Measurements from ENCODE around the gene C3orf20. TPM values are rescaled to one million over a fixed set of nuclear protein-coding genes. Genes with fewer than 3 reads are reported as not detected.

C3orf20 gene
- total RNA-seq, 2 experiments from 2014 or later = 0.20 to 0.23 TPM

- Mint-ChIP-seq H3K27me3 (no peaks in the 10 kb centered on the region), H3K9me3 (no peaks in the 10 kb centered on the region), H3K27ac (peak overlapping the region; percentile 7), H3K36me3 (ENCODE audit: low read depth) (peaks cover 61% of the 10 kb centered on the region), H3K4me1 (ENCODE audit: low read depth) (peaks cover 9% of the 10 kb centered on the region), H3K4me3 (no peak overlapping the region)
- ChIA-PET POLR2A (interaction anchor here (0.7 to 4.2 kb wide), 2 partner anchors 12 to 62 kb away, joined by 3 to 21 read pairs; partner anchors contain the start of gene CCDC174), CTCF (interaction anchor here (0.8 kb wide), 1 partner anchor 13 kb away, joined by 3 read pairs; the partner anchor contains the start of gene CCDC174)
- intact Hi-C loops (cut with micrococcal nuclease) = no loop called here
- TF ChIP-seq CTCF (IDR thresholded peaks at IDR 0.05) = no peak
- DNase-seq (no peak), ATAC-seq (no peak)
Measured at GRCh38 chr3:14664170-14664569, 10.8 kb upstream of the C3orf20 start.

GRCh38 chr3:14672588-14672987 is 2.4 kb upstream of the C3orf20 start:
- no peak overlapping the region for H3K4me3 Mint-ChIP-seq
- H3K4me1 Mint-ChIP-seq (ENCODE audit: low read depth) = no peaks in the 10 kb centered on the region
- intact Hi-C loops (cut with micrococcal nuclease) = loop anchor here (5.0 kb wide), 1 partner anchor 245 kb away; no protein-coding TSS in a partner anchor
- POLR2A ChIA-PET = interaction anchor here (1.0 to 1.1 kb wide), 2 partner anchors 9 to 248 kb away, joined by 3 read pairs; no protein-coding TSS in a partner anchor
- ATAC-seq (no peak), DNase-seq (no peak)
- peaks cover 27% of the 10 kb centered on the region for H3K36me3 Mint-ChIP-seq (ENCODE audit: low read depth)
- H3K9me3 Mint-ChIP-seq = no peaks in the 10 kb centered on the region
- H3K27ac Mint-ChIP-seq = peak overlapping the region; percentile 20
- TF ChIP-seq CTCF (IDR thresholded peaks at IDR 0.05) = no peak
- H3K27me3 Mint-ChIP-seq = no peaks in the 10 kb centered on the region
- CTCF ChIA-PET = interaction anchor here (1.1 to 3.4 kb wide), 3 partner anchors 108 to 250 kb away, joined by 3 to 12 read pairs (median 6); no protein-coding TSS in a partner anchor

GRCh38 chr3:14676881-14677280 is 1.9 kb downstream of the C3orf20 start:
- no peak for ATAC-seq
- ChIA-PET CTCF (no interaction called here), POLR2A (no interaction called here)
- Mint-ChIP-seq H3K27ac (no peak overlapping the region), H3K4me3 (no peak overlapping the region), H3K9me3 (peaks cover 6% of the 10 kb centered on the region), H3K36me3 (ENCODE audit: low read depth) (peaks cover 5% of the 10 kb centered on the region), H3K4me1 (ENCODE audit: low read depth) (no peaks in the 10 kb centered on the region), H3K27me3 (no peaks in the 10 kb centered on the region)
- TF ChIP-seq CTCF (IDR thresholded peaks at IDR 0.05) = no peak
- intact Hi-C loops (cut with micrococcal nuclease) = no loop called here
- DNase-seq = no peak

- H3K27ac Mint-ChIP-seq = no peak overlapping the region
- ATAC-seq (no peak), DNase-seq (no peak)
- no peak for TF ChIP-seq CTCF (IDR thresholded peaks at IDR 0.05)
- intact Hi-C loops (cut with micrococcal nuclease) = no loop called here
- H3K4me1 Mint-ChIP-seq (ENCODE audit: low read depth) = no peaks in the 10 kb centered on the region
- H3K4me3 Mint-ChIP-seq = no peak overlapping the region
- H3K9me3 Mint-ChIP-seq = peaks cover 6% of the 10 kb centered on the region
- ChIA-PET POLR2A (no interaction called here), CTCF (interaction anchor here (1.0 kb wide), 1 partner anchor 11 kb away, joined by 3 read pairs; no protein-coding TSS in a partner anchor)
- no peaks in the 10 kb centered on the region for H3K27me3 Mint-ChIP-seq
- H3K36me3 Mint-ChIP-seq (ENCODE audit: low read depth) = peaks cover 3% of the 10 kb centered on the region
Measured at GRCh38 chr3:14678015-14678503, 3.1 kb downstream of the C3orf20 start.

GRCh38 chr3:14680115-14680514 is 5.2 kb downstream of the C3orf20 start:
- no peak for DNase-seq
- no peak overlapping the region for H3K4me3 Mint-ChIP-seq
- intact Hi-C loops (cut with micrococcal nuclease) = no loop called here
- no peak overlapping the region for H3K27ac Mint-ChIP-seq
- ChIA-PET POLR2A (no interaction called here), CTCF (no interaction called here)
- no peaks in the 10 kb centered on the region for H3K27me3 Mint-ChIP-seq
- no peak for TF ChIP-seq CTCF (IDR thresholded peaks at IDR 0.05)
- peaks cover 1% of the 10 kb centered on the region for H3K36me3 Mint-ChIP-seq (ENCODE audit: low read depth)
- peaks cover 6% of the 10 kb centered on the region for H3K9me3 Mint-ChIP-seq
- H3K4me1 Mint-ChIP-seq (ENCODE audit: low read depth) = no peaks in the 10 kb centered on the region
- ATAC-seq = no peak

All from activated CD8-positive, alpha-beta T cell treated with anti-CD3 and anti-CD28 coated beads for 36 hours (primary cell).